ENCODE measurements around the gene MED26.

The MED26 gene

DNA sequence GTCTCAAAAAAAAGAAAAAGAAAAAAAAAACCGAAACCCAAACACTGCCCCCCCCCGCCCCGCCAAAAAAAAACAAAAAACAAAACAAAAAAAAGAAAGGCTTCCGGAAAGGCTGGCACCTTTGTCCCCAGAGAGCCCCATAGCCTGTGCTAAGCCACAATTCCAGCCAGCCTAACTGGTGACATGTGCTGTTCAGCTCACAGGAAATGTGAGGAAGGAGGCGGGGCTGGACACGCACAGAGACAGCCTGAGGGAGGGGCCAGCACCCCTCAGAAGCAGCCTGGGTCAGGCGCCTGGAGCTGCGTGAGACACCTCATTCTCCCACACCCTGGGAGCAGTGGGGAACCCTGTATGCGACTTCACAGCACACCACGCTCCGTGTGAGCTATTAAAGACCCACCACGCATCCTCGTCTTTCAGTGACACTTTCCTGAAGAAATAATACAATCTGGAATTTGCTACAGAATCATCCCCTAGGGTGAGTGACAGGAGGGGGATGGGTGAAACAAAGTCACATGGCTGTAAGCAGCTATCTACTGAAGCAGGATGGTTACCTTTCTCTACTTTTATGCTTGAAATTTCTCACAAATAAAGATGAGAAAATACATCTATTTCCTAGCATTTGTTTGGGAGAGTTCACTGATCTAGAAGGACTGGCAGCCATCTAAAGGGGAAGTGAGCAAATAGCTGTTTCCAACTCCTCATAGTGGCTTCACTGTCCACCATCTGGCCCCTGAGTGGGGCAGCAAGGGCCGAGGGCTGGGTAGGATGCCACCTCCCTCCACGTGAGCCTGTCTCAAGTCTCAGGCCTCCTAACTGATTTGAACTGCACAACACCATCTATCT lies 43.5 kb downstream of the MED26 start:
- Histone ChIP-seq H3K4me1 (peaks cover 55% of the 10 kb centered on the region), H3K9me3 (ENCODE audit: control insufficient read depth, low read length) (no peaks in the 10 kb centered on the region), H3K27me3 (ENCODE audit: control insufficient read depth, insufficient read depth, low read length) (no peaks in the 10 kb centered on the region), H2AFZ (no peak overlapping the region), H3K36me3 (ENCODE audit: control insufficient read depth, insufficient read depth, low read length) (no peaks in the 10 kb centered on the region), H3K27ac (peak overlapping the region; percentile 33), H3K79me2 (peaks cover 49% of the 10 kb centered on the region), H3K4me2 (ENCODE audit: low read length) (peak overlapping the region; percentile 59), H3K9ac (no peak overlapping the region), H3K4me3 (ENCODE audit: low read depth, low read length) (peak overlapping the region; percentile 27)
- TF ChIP-seq, protein P1, sequence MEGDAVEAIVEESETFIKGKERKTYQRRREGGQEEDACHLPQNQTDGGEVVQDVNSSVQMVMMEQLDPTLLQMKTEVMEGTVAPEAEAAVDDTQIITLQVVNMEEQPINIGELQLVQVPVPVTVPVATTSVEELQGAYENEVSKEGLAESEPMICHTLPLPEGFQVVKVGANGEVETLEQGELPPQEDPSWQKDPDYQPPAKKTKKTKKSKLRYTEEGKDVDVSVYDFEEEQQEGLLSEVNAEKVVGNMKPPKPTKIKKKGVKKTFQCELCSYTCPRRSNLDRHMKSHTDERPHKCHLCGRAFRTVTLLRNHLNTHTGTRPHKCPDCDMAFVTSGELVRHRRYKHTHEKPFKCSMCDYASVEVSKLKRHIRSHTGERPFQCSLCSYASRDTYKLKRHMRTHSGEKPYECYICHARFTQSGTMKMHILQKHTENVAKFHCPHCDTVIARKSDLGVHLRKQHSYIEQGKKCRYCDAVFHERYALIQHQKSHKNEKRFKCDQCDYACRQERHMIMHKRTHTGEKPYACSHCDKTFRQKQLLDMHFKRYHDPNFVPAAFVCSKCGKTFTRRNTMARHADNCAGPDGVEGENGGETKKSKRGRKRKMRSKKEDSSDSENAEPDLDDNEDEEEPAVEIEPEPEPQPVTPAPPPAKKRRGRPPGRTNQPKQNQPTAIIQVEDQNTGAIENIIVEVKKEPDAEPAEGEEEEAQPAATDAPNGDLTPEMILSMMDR (IDR thresholded peaks at IDR 0.05) = no peak

DNA sequence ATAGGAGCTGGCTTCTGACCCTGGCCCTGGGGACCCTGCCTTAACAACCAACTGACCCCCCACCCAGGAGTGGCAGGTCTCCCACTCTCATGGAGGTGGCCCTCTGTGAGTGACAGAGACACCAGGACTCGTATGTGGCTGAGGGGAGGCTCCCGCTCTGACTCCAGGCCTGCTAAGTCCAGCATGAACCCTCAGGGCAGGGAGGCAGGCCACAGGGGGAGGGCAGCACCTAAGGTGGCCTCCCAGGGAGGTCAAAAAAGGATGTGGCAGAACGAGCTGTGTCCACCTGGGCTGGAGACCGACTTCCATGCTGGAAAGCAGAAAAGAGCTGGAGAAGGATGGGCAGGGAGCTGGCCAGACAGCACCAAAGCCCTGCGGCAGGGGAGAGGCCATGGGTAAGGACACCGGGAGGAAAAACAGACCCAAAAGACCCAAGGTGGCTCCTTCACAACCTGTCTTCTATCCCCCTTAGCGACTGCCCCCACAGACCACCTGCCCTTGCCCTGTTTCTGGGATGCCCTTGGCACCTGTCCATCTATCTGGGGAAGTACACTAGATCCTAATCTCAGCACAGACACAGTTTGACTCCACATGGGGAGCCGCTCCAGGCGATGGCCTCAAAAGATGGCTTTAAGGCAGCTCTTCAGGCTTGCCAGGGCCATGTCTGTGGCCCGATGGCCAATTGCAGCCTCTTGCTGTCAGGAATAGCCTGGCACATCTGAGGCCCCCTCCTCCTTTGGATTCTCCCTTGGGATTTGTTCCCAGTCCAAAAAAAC lies 45.3 kb downstream of the MED26 start:
- H3K9me3 ChIP-seq (ENCODE audit: control insufficient read depth, low read length) = no peaks in the 10 kb centered on the region
- H3K4me3 ChIP-seq (ENCODE audit: low read depth, low read length) = no peak overlapping the region
- peaks cover 49% of the 10 kb centered on the region for H3K79me2 ChIP-seq
- H3K27ac ChIP-seq = peak overlapping the region; percentile 93
- peak overlapping the region; percentile 38 for H3K4me2 ChIP-seq (ENCODE audit: low read length)
- H2AFZ ChIP-seq = no peak overlapping the region
- peaks cover 42% of the 10 kb centered on the region for H3K4me1 ChIP-seq
- H3K36me3 ChIP-seq (ENCODE audit: control insufficient read depth, insufficient read depth, low read length) = no peaks in the 10 kb centered on the region
- H3K27me3 ChIP-seq (ENCODE audit: control insufficient read depth, insufficient read depth, low read length) = no peaks in the 10 kb centered on the region
- TF ChIP-seq, protein P1 (IDR thresholded peaks at IDR 0.05) = no peak
- H3K9ac ChIP-seq = no peak overlapping the region

GRCh38 chr19:16581971-16582343 lies 46.0 kb downstream of the MED26 start:
- peak overlapping the region; percentile 40 for H3K4me3 ChIP-seq (ENCODE audit: low read depth, low read length)
- H3K4me1 ChIP-seq = peaks cover 38% of the 10 kb centered on the region
- no peak overlapping the region for H3K9ac ChIP-seq

GRCh38 chr19:16581145-16581970 lies 46.6 kb downstream of the MED26 start:
- Histone ChIP-seq H3K4me2 (ENCODE audit: low read length) (peak overlapping the region; percentile 62), H2AFZ (peak overlapping the region; percentile 48), H3K9ac (no peak overlapping the region), H3K4me1 (peaks cover 38% of the 10 kb centered on the region), H3K4me3 (ENCODE audit: low read depth, low read length) (peak overlapping the region; percentile 40), H3K27ac (peak overlapping the region; percentile 93), H3K79me2 (peaks cover 55% of the 10 kb centered on the region), H3K27me3 (ENCODE audit: control insufficient read depth, insufficient read depth, low read length) (no peaks in the 10 kb centered on the region), H3K36me3 (ENCODE audit: control insufficient read depth, insufficient read depth, low read length) (no peaks in the 10 kb centered on the region), H3K9me3 (ENCODE audit: control insufficient read depth, low read length) (no peaks in the 10 kb centered on the region)
- TF ChIP-seq, protein P1 (IDR thresholded peaks at IDR 0.05) = no peak

More at GRCh38 chr19:16581971-16582343, 46.0 kb downstream of the MED26 start:
- Histone ChIP-seq H2AFZ (peak overlapping the region; percentile 48), H3K9me3 (ENCODE audit: control insufficient read depth, low read length) (no peaks in the 10 kb centered on the region), H3K36me3 (ENCODE audit: control insufficient read depth, insufficient read depth, low read length) (no peaks in the 10 kb centered on the region), H3K4me2 (ENCODE audit: low read length) (peak overlapping the region; percentile 62), H3K79me2 (peaks cover 50% of the 10 kb centered on the region), H3K27ac (peak overlapping the region; percentile 93), H3K27me3 (ENCODE audit: control insufficient read depth, insufficient read depth, low read length) (no peaks in the 10 kb centered on the region)
- TF ChIP-seq, protein P1 (IDR thresholded peaks at IDR 0.05) = no peak

All from parathyroid adenoma (tissue), 2 donors.